H9 (cell line): ENCODE data around the gene RAB1A. TPM values are rescaled to one million over a fixed set of nuclear protein-coding genes. Genes with fewer than 3 reads are reported as not detected.

Experiments used
- DNase-seq: peaks from one replicate; pipeline ENCODE4 v3.0.0-alpha.2; 2017
- H2AFZ ChIP-seq: one replicate; pipeline ENCODE4 v1.6.1; 2013; ENCODE audit warnings: mild to moderate bottlenecking, low read length, control low read depth, moderate library complexity
- H2AK5ac ChIP-seq: 2 replicates; pipeline ENCODE4 v1.6.1; 2013; ENCODE audit warnings: low read length, control low read depth, mixed read lengths; ENCODE audit not compliant: insufficient read length
- H2BK120ac ChIP-seq: one replicate; pipeline ENCODE4 v1.6.1; 2013; ENCODE audit warnings: low read depth, mild to moderate bottlenecking, low read length, control low read depth, inconsistent platforms; ENCODE audit not compliant: poor library complexity, severe bottlenecking
- H2BK12ac ChIP-seq: 2 replicates; pipeline ENCODE4 v1.6.1; 2013; ENCODE audit warnings: low read length, control low read depth, mixed read lengths, low read depth; ENCODE audit not compliant: insufficient read length
- H2BK15ac ChIP-seq: 2 replicates; pipeline ENCODE4 v1.6.1; 2013; ENCODE audit warnings: low read depth, low read length, control low read depth
- H2BK20ac ChIP-seq: one replicate; pipeline ENCODE4 v1.6.1; 2013; ENCODE audit warnings: low read depth, mild to moderate bottlenecking, low read length, control low read depth, inconsistent platforms; ENCODE audit not compliant: poor library complexity, severe bottlenecking
- H2BK5ac ChIP-seq: 2 replicates; pipeline ENCODE4 v1.6.1; 2013; ENCODE audit warnings: low read length, control low read depth, mixed read lengths; ENCODE audit not compliant: insufficient read length
- H3K14ac ChIP-seq: 2 replicates; pipeline ENCODE4 v1.6.1; 2013; ENCODE audit warnings: low read length, control low read depth; ENCODE audit not compliant: insufficient read depth
- H3K18ac ChIP-seq: 2 replicates; pipeline ENCODE4 v1.6.1; 2013; ENCODE audit warnings: low read depth, mild to moderate bottlenecking, mixed read lengths, low read length, control low read depth; ENCODE audit not compliant: insufficient read length
- H3K23ac ChIP-seq: 2 replicates; pipeline ENCODE4 v1.6.1; 2013; ENCODE audit warnings: low read length, control low read depth, mixed read lengths, low read depth; ENCODE audit not compliant: insufficient read length
- H3K23me2 ChIP-seq: 2 replicates; pipeline ENCODE4 v1.6.1; 2013; ENCODE audit warnings: low read depth, mild to moderate bottlenecking, mixed read lengths, low read length, control low read depth; ENCODE audit not compliant: insufficient read length, poor library complexity, severe bottlenecking
- H3K27ac ChIP-seq: 2 replicates; pipeline ENCODE4 v1.5.1; 2013; ENCODE audit warnings: low read length, control low read depth, mixed read lengths, low read depth; ENCODE audit not compliant: insufficient read length
- H3K27me3 ChIP-seq: 2 replicates; pipeline ENCODE4 v1.6.1; 2013; ENCODE audit warnings: low read length, control low read depth, inconsistent platforms; ENCODE audit not compliant: insufficient read depth
- H3K4ac ChIP-seq: 2 replicates; pipeline ENCODE4 v1.6.1; 2013; ENCODE audit warnings: low read depth, mild to moderate bottlenecking, control low read depth, inconsistent platforms, low read length, moderate library complexity
- H3K4me1 ChIP-seq: 2 replicates; pipeline ENCODE4 v1.6.1; 2013; ENCODE audit warnings: low read length, control low read depth, inconsistent platforms; ENCODE audit not compliant: insufficient read depth
- H3K4me2 ChIP-seq: 2 replicates; pipeline ENCODE4 v1.6.1; 2013; ENCODE audit warnings: low read length, control low read depth, mixed read lengths; ENCODE audit not compliant: insufficient read length, insufficient read depth
- H3K56ac ChIP-seq: 2 replicates; pipeline ENCODE4 v1.6.1; 2013; ENCODE audit warnings: low read depth, mild to moderate bottlenecking, mixed read lengths, low read length, control low read depth; ENCODE audit not compliant: insufficient read length
- H3K79me1 ChIP-seq: 2 replicates; pipeline ENCODE4 v1.6.1; 2013; ENCODE audit warnings: low read depth, mild to moderate bottlenecking, moderate library complexity, low read length, control low read depth, inconsistent platforms; ENCODE audit not compliant: insufficient read depth, poor library complexity, severe bottlenecking
- H3K79me2 ChIP-seq: 2 replicates; pipeline ENCODE4 v1.6.1; 2013; ENCODE audit warnings: low read length, control low read depth, inconsistent platforms; ENCODE audit not compliant: insufficient read depth
- H3K9ac ChIP-seq: 2 replicates; pipeline ENCODE4 v1.6.1; 2013; ENCODE audit warnings: low read length, control low read depth, mixed read lengths; ENCODE audit not compliant: insufficient read length; ENCODE audit errors: extremely low read depth
- H3K9me3 ChIP-seq: one replicate; pipeline ENCODE4 v1.6.1; 2013; ENCODE audit warnings: low read depth, low read length, inconsistent platforms; ENCODE audit not compliant: control insufficient read depth
- H3T11ph ChIP-seq: one replicate; pipeline ENCODE4 v1.6.1; 2013; ENCODE audit warnings: mild to moderate bottlenecking, low read length, control low read depth, inconsistent platforms
- H4K20me1 ChIP-seq: one replicate; pipeline ENCODE4 v1.6.1; 2013; ENCODE audit not compliant: control insufficient read depth, insufficient read length, insufficient read depth
- H4K5ac ChIP-seq: 2 replicates; pipeline ENCODE4 v1.6.1; 2013; ENCODE audit warnings: low read depth, mild to moderate bottlenecking, mixed read lengths, low read length, control low read depth; ENCODE audit not compliant: insufficient read length
- H4K8ac ChIP-seq: replicated peaks from 2 replicates; pipeline ENCODE4 v1.6.1; 2013; ENCODE audit warnings: low read length, control low read depth, mixed read lengths, low read depth; ENCODE audit not compliant: insufficient read length
- H4K91ac ChIP-seq: 2 replicates; pipeline ENCODE4 v1.6.1; 2013; ENCODE audit warnings: low read depth, mild to moderate bottlenecking, moderate library complexity, mixed read lengths, low read length, control low read depth; ENCODE audit not compliant: insufficient read length
- H3K27ac Mint-ChIP-seq, 3 experiments: 2 replicates in 2 of 3; 3 replicates in 1 of 3; pipeline ENCODE4 v1.8.0; 2020 to 2021; ENCODE audit warnings: mixed read lengths in 3 of 3, mild to moderate bottlenecking in 1 of 3, moderate library complexity in 1 of 3
- H3K27me3 Mint-ChIP-seq: 2 replicates; pipeline ENCODE4 v1.8.0; 2021; ENCODE audit warnings: low read depth, mild to moderate bottlenecking, moderate library complexity, mixed read lengths
- H3K36me3 Mint-ChIP-seq, 3 experiments: 2 replicates in 2 of 3; 3 replicates in 1 of 3; pipeline ENCODE4 v1.8.0; 2020 to 2021; ENCODE audit warnings: low read depth in 3 of 3, mixed read lengths in 3 of 3; ENCODE audit not compliant: insufficient read depth in 1 of 3
- H3K4me1 Mint-ChIP-seq, 2 experiments: 2 replicates each; pipeline ENCODE4 v1.8.0; 2020; ENCODE audit warnings: mixed read lengths in 2 of 2
- H3K4me3 Mint-ChIP-seq, 2 experiments: 2 replicates in 1 of 2; 3 replicates in 1 of 2; pipeline ENCODE4 v1.8.0; 2020 to 2021; ENCODE audit warnings: mild to moderate bottlenecking in 2 of 2, mixed read lengths in 2 of 2, moderate library complexity in 1 of 2
- H3K9me3 Mint-ChIP-seq, 2 experiments: 2 replicates in 1 of 2; 3 replicates in 1 of 2; pipeline ENCODE4 v1.8.0; 2020; ENCODE audit warnings: mild to moderate bottlenecking in 2 of 2, mixed read lengths in 2 of 2, moderate library complexity in 1 of 2
- total RNA-seq: library from RNA; stranded (reverse); gene quantifications from 2 replicates; pipeline ENCODE4 v1.2.1, GENCODE V29; 2021
- TF ChIP-seq, protein P1 (sequence below): fragments of 200-600 bp; sonication (generic); conservative IDR thresholded peaks from 3 replicates; pipeline ENCODE4 v1.8.0; 2021; ENCODE audit warnings: antibody characterized with exemption, mild to moderate bottlenecking

RAB1A gene
- total RNA-seq, 1 experiment from 2014 or later: 112 TPM

DNA sequence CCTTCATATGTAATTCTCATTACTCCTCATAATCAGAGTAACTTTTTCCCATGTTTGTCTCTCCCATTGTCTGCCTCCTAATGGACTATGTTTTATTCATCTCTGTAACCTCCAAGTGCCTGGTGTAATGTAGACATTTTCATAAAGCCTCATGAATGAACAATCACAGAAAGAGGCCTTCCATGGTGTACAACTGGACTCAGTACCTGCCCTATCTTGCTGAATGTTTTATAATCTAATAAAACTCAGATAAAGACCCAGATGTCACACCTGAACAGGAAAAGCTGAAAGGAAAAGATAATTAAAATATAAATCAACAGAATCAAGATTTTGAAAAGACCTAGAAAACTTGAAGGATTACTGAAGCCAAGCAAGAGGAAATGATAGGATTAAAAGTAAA is 36.7 kb downstream of the RAB1A start:
- H3K9me3 ChIP-seq: no peaks in the 10 kb centered on the region
- H3K14ac ChIP-seq: no peak overlapping the region
- no peak overlapping the region for H3K23ac ChIP-seq
- H3K23me2 ChIP-seq: no peaks in the 10 kb centered on the region
- TF ChIP-seq, protein P1, sequence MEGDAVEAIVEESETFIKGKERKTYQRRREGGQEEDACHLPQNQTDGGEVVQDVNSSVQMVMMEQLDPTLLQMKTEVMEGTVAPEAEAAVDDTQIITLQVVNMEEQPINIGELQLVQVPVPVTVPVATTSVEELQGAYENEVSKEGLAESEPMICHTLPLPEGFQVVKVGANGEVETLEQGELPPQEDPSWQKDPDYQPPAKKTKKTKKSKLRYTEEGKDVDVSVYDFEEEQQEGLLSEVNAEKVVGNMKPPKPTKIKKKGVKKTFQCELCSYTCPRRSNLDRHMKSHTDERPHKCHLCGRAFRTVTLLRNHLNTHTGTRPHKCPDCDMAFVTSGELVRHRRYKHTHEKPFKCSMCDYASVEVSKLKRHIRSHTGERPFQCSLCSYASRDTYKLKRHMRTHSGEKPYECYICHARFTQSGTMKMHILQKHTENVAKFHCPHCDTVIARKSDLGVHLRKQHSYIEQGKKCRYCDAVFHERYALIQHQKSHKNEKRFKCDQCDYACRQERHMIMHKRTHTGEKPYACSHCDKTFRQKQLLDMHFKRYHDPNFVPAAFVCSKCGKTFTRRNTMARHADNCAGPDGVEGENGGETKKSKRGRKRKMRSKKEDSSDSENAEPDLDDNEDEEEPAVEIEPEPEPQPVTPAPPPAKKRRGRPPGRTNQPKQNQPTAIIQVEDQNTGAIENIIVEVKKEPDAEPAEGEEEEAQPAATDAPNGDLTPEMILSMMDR: no peak
- no peak overlapping the region for H2BK15ac ChIP-seq
- Mint-ChIP-seq H3K4me3 (no peak overlapping the region), H3K4me1 (no peaks in the 10 kb centered on the region), H3K27me3 (no peaks in the 10 kb centered on the region), H3K9me3 (no peaks in the 10 kb centered on the region), H3K27ac (peak overlapping the region in 1 of 3 experiments; percentile 1; a peak in 1 of 7 replicates), H3K36me3 (peaks cover 8 to 62% (median 56%) of the 10 kb centered on the region in 3 experiments; a peak in 6 of 7 replicates)
- no peak overlapping the region for H4K91ac ChIP-seq
- no peak overlapping the region for H2BK20ac ChIP-seq
- H3K4me1 ChIP-seq: no peaks in the 10 kb centered on the region
- no peak overlapping the region for H4K5ac ChIP-seq
- no peaks in the 10 kb centered on the region for H3K27me3 ChIP-seq
- no peak overlapping the region for H3T11ph ChIP-seq
- H2AK5ac ChIP-seq: no peak overlapping the region
- peaks cover 2% of the 10 kb centered on the region; the same call in 1 of the 2 replicates for H3K79me2 ChIP-seq
- H3K27ac ChIP-seq: no peak overlapping the region
- H4K20me1 ChIP-seq: no peaks in the 10 kb centered on the region
- H3K56ac ChIP-seq: no peak overlapping the region
- no peak overlapping the region for H3K4ac ChIP-seq
- no peak overlapping the region for H2BK120ac ChIP-seq
- no peak for DNase-seq
- H3K9ac ChIP-seq: no peak overlapping the region
- H3K79me1 ChIP-seq: no peaks in the 10 kb centered on the region
- H2BK5ac ChIP-seq: no peak overlapping the region
- H4K8ac ChIP-seq: no peak overlapping the region
- no peak overlapping the region for H3K4me2 ChIP-seq
- H3K18ac ChIP-seq: no peak overlapping the region
- no peak overlapping the region for H2AFZ ChIP-seq
- H2BK12ac ChIP-seq: no peak overlapping the region
